Rectal smooth muscle tissue (tissue), 1 donor: ENCODE data around the gene ZXDC.

ENCODE experiments used
- H3K27ac ChIP-seq: one replicate; pipeline ENCODE4 v1.7.0; 2013; ENCODE audit warnings: low read depth, low read length, inconsistent platforms
- H3K27me3 ChIP-seq: one replicate; pipeline ENCODE4 v1.7.0; 2013; ENCODE audit warnings: low read length; ENCODE audit not compliant: control insufficient read depth, insufficient read depth
- H3K36me3 ChIP-seq: one replicate; pipeline ENCODE4 v1.7.0; 2013; ENCODE audit warnings: low read length; ENCODE audit not compliant: control insufficient read depth, insufficient read depth
- H3K4me1 ChIP-seq: one replicate; pipeline ENCODE4 v1.7.0; 2013; ENCODE audit warnings: low read length; ENCODE audit not compliant: control insufficient read depth, insufficient read depth
- H3K4me3 ChIP-seq: one replicate; pipeline ENCODE4 v1.7.0; 2013; ENCODE audit warnings: low read length
- H3K9ac ChIP-seq: one replicate; pipeline ENCODE4 v1.7.0; 2013; ENCODE audit warnings: low read length

The ZXDC gene

GRCh38 chr3:126415661-126416591 is 59.8 kb downstream of the ZXDC start:
- Histone ChIP-seq H3K27ac (no peak overlapping the region), H3K4me1 (no peaks in the 10 kb centered on the region), H3K36me3 (no peaks in the 10 kb centered on the region), H3K27me3 (peaks cover 6% of the 10 kb centered on the region), H3K4me3 (no peak overlapping the region), H3K9ac (no peak overlapping the region)

DNA sequence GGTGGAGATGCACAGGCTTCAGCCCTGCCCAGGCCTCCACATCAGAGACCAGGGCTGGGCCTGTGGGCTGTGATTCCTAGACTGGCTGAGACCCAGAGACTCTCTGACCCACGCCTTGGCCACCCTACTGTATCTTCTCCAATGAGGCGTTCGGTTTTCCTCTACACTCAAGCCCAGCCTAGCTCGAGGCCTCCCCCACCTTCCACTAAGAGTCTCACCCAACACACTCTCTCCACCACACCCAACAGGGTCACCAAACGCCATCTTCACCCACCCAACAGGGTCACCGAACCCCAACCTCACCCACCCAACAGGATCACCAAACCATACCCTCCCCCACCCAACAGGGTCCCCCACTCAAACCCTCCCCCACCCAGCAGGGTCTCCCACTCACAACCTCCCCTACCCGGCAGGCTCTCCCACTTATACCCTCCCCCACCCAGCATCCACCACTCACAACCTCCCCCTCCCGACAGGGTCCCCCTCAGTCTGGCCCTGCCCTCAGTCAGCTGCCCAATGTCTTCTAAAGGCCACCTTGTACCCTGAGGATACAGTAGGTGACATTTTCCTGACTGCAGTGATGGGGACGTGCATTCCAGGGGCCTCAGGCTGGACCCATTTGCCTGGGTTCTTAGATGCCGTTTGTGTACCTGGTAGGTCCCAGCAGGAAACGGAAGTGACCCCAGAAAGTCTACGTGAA is 60.6 kb downstream of the ZXDC start:
- Histone ChIP-seq H3K27ac (no peak overlapping the region), H3K36me3 (no peaks in the 10 kb centered on the region), H3K4me1 (no peaks in the 10 kb centered on the region), H3K9ac (no peak overlapping the region), H3K4me3 (no peak overlapping the region), H3K27me3 (peaks cover 6% of the 10 kb centered on the region)

GRCh38 chr3:126414406-126414805 is 61.3 kb downstream of the ZXDC start:
- Histone ChIP-seq H3K27me3 (peaks cover 6% of the 10 kb centered on the region), H3K36me3 (no peaks in the 10 kb centered on the region), H3K4me1 (no peaks in the 10 kb centered on the region), H3K4me3 (no peak overlapping the region), H3K27ac (no peak overlapping the region), H3K9ac (no peak overlapping the region)

GRCh38 chr3:126413693-126414080 is 62.0 kb downstream of the ZXDC start:
- H3K9ac ChIP-seq = no peak overlapping the region
- H3K36me3 ChIP-seq = no peaks in the 10 kb centered on the region
- no peak overlapping the region for H3K27ac ChIP-seq
- H3K4me3 ChIP-seq = no peak overlapping the region
- no peaks in the 10 kb centered on the region for H3K4me1 ChIP-seq
- peaks cover 6% of the 10 kb centered on the region for H3K27me3 ChIP-seq

GRCh38 chr3:126412841-126413692 is 62.6 kb downstream of the ZXDC start:
- Histone ChIP-seq H3K9ac (no peak overlapping the region), H3K4me3 (no peak overlapping the region), H3K36me3 (no peaks in the 10 kb centered on the region), H3K27me3 (peaks cover 6% of the 10 kb centered on the region), H3K4me1 (no peaks in the 10 kb centered on the region), H3K27ac (no peak overlapping the region)

GRCh38 chr3:126408099-126408498 is 67.6 kb downstream of the ZXDC start:
- Histone ChIP-seq H3K36me3 (no peaks in the 10 kb centered on the region), H3K27me3 (peaks cover 3% of the 10 kb centered on the region), H3K9ac (no peak overlapping the region), H3K4me1 (no peaks in the 10 kb centered on the region), H3K27ac (no peak overlapping the region), H3K4me3 (no peak overlapping the region)

DNA sequence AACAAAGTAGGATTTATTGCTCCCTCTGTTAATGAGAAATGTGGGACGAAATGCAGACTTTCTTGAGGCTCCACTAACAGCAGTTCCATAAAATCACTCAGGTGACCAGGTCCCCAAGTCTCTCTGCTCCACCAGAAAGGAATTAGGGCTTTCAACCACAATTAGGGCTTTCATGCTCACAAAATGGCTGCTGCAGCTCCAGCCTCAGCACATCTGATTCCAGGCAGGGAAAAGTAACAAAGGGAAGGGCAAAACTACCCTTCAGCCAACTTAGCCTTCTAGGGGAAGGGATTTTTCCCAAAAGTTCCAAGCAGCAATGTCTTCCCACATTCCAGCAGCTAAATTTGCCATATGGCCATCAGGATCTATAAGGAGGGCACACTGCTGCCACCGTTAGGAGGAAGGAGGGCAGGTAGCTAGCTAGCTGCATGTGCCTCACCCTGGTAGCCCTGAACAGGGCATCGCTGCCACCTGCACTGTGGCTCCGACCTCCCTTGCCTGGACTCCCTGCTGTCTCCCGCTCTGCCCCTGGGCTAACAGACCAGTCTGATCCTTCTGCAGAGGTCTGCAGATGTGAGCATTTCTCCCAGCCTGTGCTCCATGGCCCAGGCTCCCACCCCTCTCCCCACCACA is 68.2 kb downstream of the ZXDC start:
- Histone ChIP-seq H3K27me3 (peaks cover 3% of the 10 kb centered on the region), H3K36me3 (no peaks in the 10 kb centered on the region), H3K27ac (no peak overlapping the region), H3K4me3 (no peak overlapping the region), H3K9ac (no peak overlapping the region), H3K4me1 (no peaks in the 10 kb centered on the region)

- no peaks in the 10 kb centered on the region for H3K36me3 ChIP-seq
- H3K4me1 ChIP-seq = no peaks in the 10 kb centered on the region
- H3K4me3 ChIP-seq = no peak overlapping the region
- H3K27me3 ChIP-seq = peaks cover 3% of the 10 kb centered on the region
- H3K9ac ChIP-seq = no peak overlapping the region
- H3K27ac ChIP-seq = no peak overlapping the region
Measured at GRCh38 chr3:126406389-126407296, 69.0 kb downstream of the ZXDC start.

DNA sequence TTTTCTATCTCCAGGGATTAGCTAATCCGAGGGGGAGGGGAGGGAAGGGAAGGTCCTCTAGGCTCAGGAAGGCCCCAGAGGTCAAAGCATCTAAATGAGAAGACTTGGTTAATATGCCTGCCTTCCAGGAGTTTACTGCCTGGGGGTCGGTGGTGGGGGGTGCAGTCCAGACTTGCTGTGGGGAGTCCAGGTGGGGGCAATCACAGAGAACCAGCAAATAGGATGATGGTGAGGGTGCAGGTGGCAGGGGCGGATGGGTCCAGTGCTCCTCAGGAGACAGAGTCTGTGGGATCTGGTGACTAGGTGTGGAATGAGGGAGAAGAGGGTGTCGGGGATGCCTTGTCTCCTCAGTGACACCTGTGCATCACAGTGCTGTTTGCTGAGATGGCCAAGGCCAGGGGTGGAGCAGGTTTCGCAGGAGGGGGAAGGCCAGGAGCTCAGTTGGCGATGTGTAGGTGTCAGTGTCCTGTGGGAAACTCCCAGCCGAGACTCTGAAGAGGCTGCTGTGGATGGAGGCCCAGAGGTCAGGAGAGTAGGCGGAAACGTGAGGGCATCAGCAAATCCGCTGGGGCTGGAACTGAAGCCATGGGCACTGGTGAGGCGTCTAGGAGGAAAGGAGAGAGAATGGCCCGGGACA is 72.9 kb downstream of the ZXDC start:
- Histone ChIP-seq H3K27me3 (peaks cover 3% of the 10 kb centered on the region), H3K4me3 (no peak overlapping the region), H3K27ac (no peak overlapping the region), H3K9ac (no peak overlapping the region), H3K4me1 (no peaks in the 10 kb centered on the region), H3K36me3 (no peaks in the 10 kb centered on the region)

- H3K27ac ChIP-seq = no peak overlapping the region
- H3K27me3 ChIP-seq = peaks cover 3% of the 10 kb centered on the region
- no peak overlapping the region for H3K4me3 ChIP-seq
- H3K4me1 ChIP-seq = no peaks in the 10 kb centered on the region
- no peak overlapping the region for H3K9ac ChIP-seq
- H3K36me3 ChIP-seq = no peaks in the 10 kb centered on the region
Measured at GRCh38 chr3:126402178-126402577, 73.5 kb downstream of the ZXDC start.

GRCh38 chr3:126401611-126402160 is 74.0 kb downstream of the ZXDC start:
- Histone ChIP-seq H3K27ac (no peak overlapping the region), H3K4me1 (no peaks in the 10 kb centered on the region), H3K27me3 (peaks cover 3% of the 10 kb centered on the region), H3K9ac (no peak overlapping the region), H3K4me3 (no peak overlapping the region), H3K36me3 (no peaks in the 10 kb centered on the region)
